B cell (primary cell): Measurements from ENCODE around the gene CCNE1. TPM values are rescaled to one million over a fixed set of nuclear protein-coding genes. Genes with fewer than 3 reads are reported as not detected.

Experiments
- ATAC-seq: fragments of 200-7000 bp; cut with Tn5 transposase; one replicate; pipeline ENCODE4 v1.10.0; 2021; ENCODE audit warnings: low read depth, mild to moderate bottlenecking, moderate number of reproducible peaks, moderate library complexity
- CTCF ChIA-PET: fragments of 350-600 bp; sonication (Branson Sonifier 250); formaldehyde crosslinking; loops from one replicate; lab custom pipeline; 2021; ENCODE audit warnings: antibody characterized with exemption, inconsistent platforms; lab: Charles Lee
- POLR2A ChIA-PET: fragments of 350-600 bp; sonication (Branson Sonifier 250); formaldehyde crosslinking; loops from one replicate; lab custom pipeline; 2021; ENCODE audit warnings: antibody characterized with exemption; lab: Charles Lee
- DNase-seq: peaks from one replicate; pipeline ENCODE4 v3.0.0; 2013
- H2AFZ ChIP-seq: 2 replicates; pipeline ENCODE4 v1.6.1; 2012; ENCODE audit warnings: mild to moderate bottlenecking, low read depth, low read length; ENCODE audit not compliant: insufficient read depth, poor library complexity, severe bottlenecking
- H3K27ac ChIP-seq, 2 donors: 1 replicate in 1 of 2; 2 replicates in 1 of 2; pipeline ENCODE4 v1.5.1; 2012 to 2013; ENCODE audit warnings: low read length in 2 of 2, mild to moderate bottlenecking in 2 of 2, moderate library complexity in 1 of 2
- H3K27me3 ChIP-seq, 4 experiments: fragments of 200-600 bp in 1 of 4; sonication (generic) in 1 of 4; replicated peaks in 1 of 4; 1 replicate in 2 of 4; 2 replicates in 2 of 4; pipeline versions ENCODE4 v1.6.1 to v1.7.0; 2013 to 2016; ENCODE audit warnings: low read length in 3 of 4, mild to moderate bottlenecking in 2 of 4, mixed read lengths in 1 of 4, moderate library complexity in 1 of 4; ENCODE audit not compliant: insufficient read depth in 4 of 4, control insufficient read depth in 3 of 4; ENCODE audit errors: control extremely low read depth in 1 of 4
- H3K36me3 ChIP-seq, 2 experiments: replicated peaks in 1 of 2; 1 replicate in 1 of 2; 2 replicates in 1 of 2; pipeline versions ENCODE4 v1.6.1 to v1.7.1; 2013; ENCODE audit warnings: low read length in 1 of 2; ENCODE audit not compliant: insufficient read depth in 2 of 2, control insufficient read depth in 1 of 2; ENCODE audit errors: control extremely low read depth in 1 of 2, extremely low read depth in 1 of 2
- H3K4me1 ChIP-seq, 2 donors: fragments of 200-600 bp in 1 of 2; sonication (generic) in 1 of 2; 1 replicate in 1 of 2; 2 replicates in 1 of 2; pipeline versions ENCODE4 v1.5.1 to v1.6.1; 2013 to 2017; ENCODE audit warnings: low read length in 2 of 2; ENCODE audit not compliant: control insufficient read depth in 2 of 2, insufficient read depth in 2 of 2
- H3K4me2 ChIP-seq: replicated peaks from 2 replicates; pipeline ENCODE3; 2012; ENCODE audit warnings: mild to moderate bottlenecking, low read depth, low read length; ENCODE audit not compliant: poor library complexity, severe bottlenecking
- H3K4me3 ChIP-seq, 5 experiments: fragments of 200-600 bp in 1 of 5; sonication (generic) in 1 of 5; 1 replicate in 3 of 5; 2 replicates in 2 of 5; pipeline versions ENCODE4 v1.5.1 to v1.7.0; 2011 to 2016; ENCODE audit warnings: low read length in 4 of 5, mild to moderate bottlenecking in 4 of 5, low read depth in 2 of 5, control low read depth in 1 of 5, moderate library complexity in 1 of 5; ENCODE audit not compliant: insufficient read depth in 1 of 5; ENCODE audit errors: control extremely low read depth in 1 of 5, extremely low read depth in 1 of 5
- H3K79me2 ChIP-seq: fragments of 200-600 bp; sonication (generic); one replicate; pipeline ENCODE4 v1.6.0; 2016; ENCODE audit warnings: low read length; ENCODE audit not compliant: control insufficient read depth, insufficient read depth
- H3K9ac ChIP-seq: fragments of 200-600 bp; sonication (generic); 2 replicates; pipeline ENCODE4 v1.6.1; 2017; ENCODE audit warnings: mild to moderate bottlenecking, low read length, moderate library complexity
- H3K9me3 ChIP-seq, 3 donors: one replicate each; pipeline versions ENCODE4 v1.6.1 to v1.7.1; 2013; ENCODE audit warnings: low read length in 2 of 3; ENCODE audit not compliant: control insufficient read depth in 2 of 3, insufficient read depth in 1 of 3; ENCODE audit errors: control extremely low read depth in 1 of 3
- H4K20me1 ChIP-seq: 2 replicates; pipeline ENCODE4 v1.6.0; 2012; ENCODE audit warnings: mild to moderate bottlenecking, low read length; ENCODE audit not compliant: insufficient read depth, control insufficient read depth, poor library complexity, severe bottlenecking
- H3K27ac Mint-ChIP-seq: one replicate; pipeline ENCODE4 v1.8.0; 2021; ENCODE audit warnings: mixed read lengths
- H3K27me3 Mint-ChIP-seq: one replicate; pipeline ENCODE4 v1.8.0; 2021; ENCODE audit warnings: mixed read lengths
- H3K4me1 Mint-ChIP-seq: one replicate; pipeline ENCODE4 v1.8.0; 2021; ENCODE audit warnings: mixed read lengths
- H3K4me3 Mint-ChIP-seq: one replicate; pipeline ENCODE4 v1.8.0; 2021; ENCODE audit warnings: mixed read lengths
- H3K9me3 Mint-ChIP-seq: one replicate; pipeline ENCODE4 v1.8.0; 2022; ENCODE audit warnings: mixed read lengths; ENCODE audit not compliant: insufficient read depth
- EZH2 ChIP-seq: IDR thresholded peaks from 2 replicates; pipeline ENCODE4 v1.6.1; 2012; ENCODE audit warnings: borderline replicate concordance, low read depth, mild to moderate bottlenecking, moderate library complexity, low read length; ENCODE audit not compliant: insufficient read depth, poor library complexity, severe bottlenecking
- WGBS: methylation state at CpG from one replicate; pipeline ENCODE4 v1.1.5; 2013; ENCODE audit warnings: missing lambda C conversion rate; ENCODE audit not compliant: insufficient coverage; 5-methylcytosine and 5-hydroxymethylcytosine counted together
- intact Hi-C: fragments of 100-400 bp; cut with micrococcal nuclease; formaldehyde crosslinking; loops from one replicate; pipeline ENCODE4 v1.10.0; 2022
- polyA plus RNA-seq: library from polyadenylated mRNA; depleted of rRNA; stranded (reverse); fragments of >200 nt; gene quantifications from 2 replicates; pipeline ENCODE4 v1.2.3, GENCODE V29; 2012
- total RNA-seq, 2 donors: library from RNA; stranded (reverse); fragments of 120-200 nt in 1 of 2; gene quantifications; 1 replicate in 1 of 2; 2 replicates in 1 of 2; pipeline versions ENCODE4 v1.2.3 to v1.2.4, GENCODE V29; 2013 to 2022
- TF ChIP-seq, protein P1 (sequence below): fragments of 200-600 bp; IDR thresholded peaks from one replicate; pipeline ENCODE4 v1.8.0; 2022; ENCODE audit warnings: antibody characterized with exemption, mild to moderate bottlenecking

The CCNE1 gene
- total and polyA plus RNA-seq, 2 donors (not counting 1 experiment from before 2014, with no cell fraction given), result 2.5 to 2.8 TPM

DNA sequence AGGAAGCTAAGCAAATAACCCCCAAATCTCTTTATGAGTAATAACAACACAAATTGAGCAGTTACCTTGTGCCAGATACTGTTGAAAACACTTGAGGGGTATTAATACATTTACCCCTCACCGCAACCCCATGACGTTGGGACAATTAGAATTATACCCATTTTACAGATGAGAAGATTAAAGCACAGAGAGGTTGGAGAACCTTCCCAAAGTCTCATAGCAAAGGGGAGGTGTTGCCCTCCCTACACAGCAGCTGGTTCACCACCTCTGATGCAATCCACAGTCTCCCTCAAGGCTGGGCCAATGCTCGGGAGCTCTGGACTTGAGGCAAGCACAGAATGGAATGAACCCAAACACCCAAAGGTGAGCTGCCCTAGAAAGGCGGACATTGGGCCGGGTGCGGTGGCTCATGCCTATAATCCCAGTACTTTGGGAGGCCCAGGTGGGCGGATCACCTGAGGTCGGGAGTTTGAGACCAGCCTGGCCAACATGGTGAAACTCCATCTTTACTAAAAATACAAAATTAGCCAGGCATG, 3.9 kb upstream of the CCNE1 start:
- Mint-ChIP-seq H3K9me3 (no peaks in the 10 kb centered on the region), H3K4me1 (peaks cover 6% of the 10 kb centered on the region), H3K4me3 (no peak overlapping the region), H3K27me3 (no peaks in the 10 kb centered on the region), H3K27ac (no peak overlapping the region)
- H3K27ac ChIP-seq, result no peak overlapping the region
- ATAC-seq, result no peak
- 100% methylated on average over 6 of the region's 8 CpGs for WGBS
- no peaks in the 10 kb centered on the region for H4K20me1 ChIP-seq
- no peak overlapping the region for H2AFZ ChIP-seq
- peaks cover 4 to 12% of the 10 kb centered on the region in 2 donors for H3K4me1 ChIP-seq
- DNase-seq, result no peak
- peaks cover 0 to 5% (median 0%) of the 10 kb centered on the region in 4 experiments for H3K27me3 ChIP-seq
- H3K9me3 ChIP-seq, result no peaks in the 10 kb centered on the region
- CTCF ChIA-PET, result interaction anchor here (0.5 kb wide), 1 partner anchor 90 kb away, joined by 3 read pairs; no protein-coding TSS in a partner anchor
- TF ChIP-seq EZH2, result no peak
- TF ChIP-seq, protein P1, sequence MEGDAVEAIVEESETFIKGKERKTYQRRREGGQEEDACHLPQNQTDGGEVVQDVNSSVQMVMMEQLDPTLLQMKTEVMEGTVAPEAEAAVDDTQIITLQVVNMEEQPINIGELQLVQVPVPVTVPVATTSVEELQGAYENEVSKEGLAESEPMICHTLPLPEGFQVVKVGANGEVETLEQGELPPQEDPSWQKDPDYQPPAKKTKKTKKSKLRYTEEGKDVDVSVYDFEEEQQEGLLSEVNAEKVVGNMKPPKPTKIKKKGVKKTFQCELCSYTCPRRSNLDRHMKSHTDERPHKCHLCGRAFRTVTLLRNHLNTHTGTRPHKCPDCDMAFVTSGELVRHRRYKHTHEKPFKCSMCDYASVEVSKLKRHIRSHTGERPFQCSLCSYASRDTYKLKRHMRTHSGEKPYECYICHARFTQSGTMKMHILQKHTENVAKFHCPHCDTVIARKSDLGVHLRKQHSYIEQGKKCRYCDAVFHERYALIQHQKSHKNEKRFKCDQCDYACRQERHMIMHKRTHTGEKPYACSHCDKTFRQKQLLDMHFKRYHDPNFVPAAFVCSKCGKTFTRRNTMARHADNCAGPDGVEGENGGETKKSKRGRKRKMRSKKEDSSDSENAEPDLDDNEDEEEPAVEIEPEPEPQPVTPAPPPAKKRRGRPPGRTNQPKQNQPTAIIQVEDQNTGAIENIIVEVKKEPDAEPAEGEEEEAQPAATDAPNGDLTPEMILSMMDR, result no peak
- H3K4me2 ChIP-seq, result no peak overlapping the region
- no peak overlapping the region for H3K9ac ChIP-seq
- no peaks in the 10 kb centered on the region for H3K36me3 ChIP-seq
- POLR2A ChIA-PET, result no interaction called here
- H3K79me2 ChIP-seq, result no peaks in the 10 kb centered on the region
- no peak overlapping the region for H3K4me3 ChIP-seq
- intact Hi-C loops, result no loop called here

GRCh38 chr19:29809795-29810503, 1.8 kb upstream of the CCNE1 start:
- ChIA-PET POLR2A (no interaction called here), CTCF (interaction anchor here (1.0 kb wide), 1 partner anchor 94 kb away, joined by 4 read pairs; no protein-coding TSS in a partner anchor)
- Histone ChIP-seq H2AFZ (peak overlapping the region; percentile 87), H3K27ac (peak overlapping the region in 1 of 2 donors; percentile 76), H3K4me2 (no peak overlapping the region), H4K20me1 (no peaks in the 10 kb centered on the region), H3K79me2 (no peaks in the 10 kb centered on the region), H3K9me3 (no peaks in the 10 kb centered on the region), H3K9ac (no peak overlapping the region), H3K27me3 (peaks cover 0 to 8% (median 0%) of the 10 kb centered on the region in 4 experiments), H3K4me3 (no peak overlapping the region), H3K36me3 (no peaks in the 10 kb centered on the region), H3K4me1 (peaks cover 5 to 14% of the 10 kb centered on the region in 2 donors)
- DNase-seq (no peak), ATAC-seq (no peak)
- WGBS, result 89% methylated on average over 1 of the region's 3 CpGs
- intact Hi-C loops, result loop anchor here (2.0 to 10.0 kb wide), 2 partner anchors 145 to 203 kb away; partner anchors contain the start of genes PLEKHF1 and POP4
- H3K27me3 Mint-ChIP-seq, result no peaks in the 10 kb centered on the region
- peaks cover 9% of the 10 kb centered on the region for H3K4me1 Mint-ChIP-seq
- peak overlapping the region; percentile 72 for H3K4me3 Mint-ChIP-seq
- no peak for TF ChIP-seq EZH2
- TF ChIP-seq, protein P1, result no peak
- peak overlapping the region; percentile 84 for H3K27ac Mint-ChIP-seq
- H3K9me3 Mint-ChIP-seq, result no peaks in the 10 kb centered on the region
